ENCODE measurements around the gene CDC14A.

GRCh38 chr1:100313382-100313781, 38.9 kb upstream of the CDC14A start:
- TF ChIP-seq CTCF (conservative IDR thresholded peaks at IDR 0.05; ENCODE audit: low read length) = no peak
- TF ChIP-seq EZH2phosphoT487 (IDR thresholded peaks at IDR 0.05; ENCODE audit: borderline replicate concordance, low read depth, low read length) = no peak
